Duodenal mucosa (tissue), 2 donors: Measurements from ENCODE around the gene HIRIP3.
"Not testable (repeated sequence)": the region's sequence is repeated elsewhere in the genome, so short reads cannot be mapped to it uniquely, and the experiment has no call there.

Experiments
- H3K27ac ChIP-seq: one replicate; pipeline ENCODE4 v1.7.0; 2013; ENCODE audit warnings: low read depth, low read length
- H3K27me3 ChIP-seq, 2 donors: one replicate each; pipeline ENCODE4 v1.7.0; 2013; ENCODE audit warnings: low read length in 2 of 2, control low read depth in 1 of 2; ENCODE audit not compliant: insufficient read depth in 2 of 2, control insufficient read depth in 1 of 2
- H3K36me3 ChIP-seq, 2 donors: one replicate each; pipeline ENCODE4 v1.7.0; 2013; ENCODE audit warnings: low read length in 2 of 2, control low read depth in 1 of 2; ENCODE audit not compliant: insufficient read depth in 2 of 2, control insufficient read depth in 1 of 2
- H3K4me1 ChIP-seq, 2 donors: one replicate each; pipeline ENCODE4 v1.7.0; 2013; ENCODE audit warnings: low read length in 2 of 2, control low read depth in 1 of 2; ENCODE audit not compliant: insufficient read depth in 2 of 2, control insufficient read depth in 1 of 2
- H3K4me3 ChIP-seq, 2 donors: one replicate each; pipeline ENCODE4 v1.7.0; 2013; ENCODE audit warnings: low read length in 2 of 2, low read depth in 1 of 2
- H3K9ac ChIP-seq, 2 donors: one replicate each; pipeline ENCODE4 v1.7.0; 2013; ENCODE audit warnings: low read length in 2 of 2, low read depth in 1 of 2
- H3K9me3 ChIP-seq, 2 donors: one replicate each; pipeline ENCODE4 v1.7.0; 2013; ENCODE audit warnings: low read length in 2 of 2, control low read depth in 1 of 2; ENCODE audit not compliant: control insufficient read depth in 1 of 2

The HIRIP3 gene

DNA sequence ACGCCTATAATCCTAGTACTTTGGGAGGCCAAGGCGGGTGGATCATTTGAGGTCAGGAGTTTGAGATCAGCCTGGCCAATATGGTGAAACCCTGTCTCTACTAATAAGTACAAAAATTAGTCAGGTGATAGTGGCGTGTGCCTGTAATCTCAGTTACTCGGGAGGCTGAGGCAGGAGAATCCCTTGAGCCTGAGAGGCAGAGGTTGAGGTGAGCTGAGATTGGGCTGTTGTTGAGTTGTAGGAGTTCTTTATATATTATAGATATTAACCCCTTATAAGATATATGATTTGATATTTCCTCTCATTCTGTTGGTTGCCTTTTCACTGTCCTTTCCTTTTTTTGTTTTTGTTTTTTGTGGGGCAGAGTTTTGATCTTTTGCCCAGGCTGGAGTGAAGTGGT is 35.6 kb downstream of the HIRIP3 start:
- H3K4me1 ChIP-seq = peaks cover 12 to 20% of the 10 kb centered on the region in 2 donors
- H3K36me3 ChIP-seq, H3K9ac ChIP-seq, H3K27ac ChIP-seq, H3K4me3 ChIP-seq, H3K27me3 ChIP-seq, H3K9me3 ChIP-seq: not testable (repeated sequence)

- Histone ChIP-seq H3K27ac (no peak overlapping the region), H3K9ac (no peak overlapping the region), H3K4me3 (no peak overlapping the region), H3K36me3 (no peaks in the 10 kb centered on the region), H3K27me3 (no peaks in the 10 kb centered on the region), H3K9me3 (no peaks in the 10 kb centered on the region), H3K4me1 (peaks cover 12 to 17% of the 10 kb centered on the region in 2 donors)
These were observed 36.1 kb downstream of the HIRIP3 start for GRCh38 chr16:29959293-29959692.

GRCh38 chr16:29958756-29959155 is 36.7 kb downstream of the HIRIP3 start:
- no peaks in the 10 kb centered on the region for H3K27me3 ChIP-seq
- no peaks in the 10 kb centered on the region for H3K9me3 ChIP-seq
- H3K4me1 ChIP-seq = peaks cover 12 to 17% of the 10 kb centered on the region in 2 donors
- no peak overlapping the region for H3K4me3 ChIP-seq
- no peak overlapping the region for H3K9ac ChIP-seq
- H3K36me3 ChIP-seq = no peaks in the 10 kb centered on the region
- no peak overlapping the region for H3K27ac ChIP-seq

DNA sequence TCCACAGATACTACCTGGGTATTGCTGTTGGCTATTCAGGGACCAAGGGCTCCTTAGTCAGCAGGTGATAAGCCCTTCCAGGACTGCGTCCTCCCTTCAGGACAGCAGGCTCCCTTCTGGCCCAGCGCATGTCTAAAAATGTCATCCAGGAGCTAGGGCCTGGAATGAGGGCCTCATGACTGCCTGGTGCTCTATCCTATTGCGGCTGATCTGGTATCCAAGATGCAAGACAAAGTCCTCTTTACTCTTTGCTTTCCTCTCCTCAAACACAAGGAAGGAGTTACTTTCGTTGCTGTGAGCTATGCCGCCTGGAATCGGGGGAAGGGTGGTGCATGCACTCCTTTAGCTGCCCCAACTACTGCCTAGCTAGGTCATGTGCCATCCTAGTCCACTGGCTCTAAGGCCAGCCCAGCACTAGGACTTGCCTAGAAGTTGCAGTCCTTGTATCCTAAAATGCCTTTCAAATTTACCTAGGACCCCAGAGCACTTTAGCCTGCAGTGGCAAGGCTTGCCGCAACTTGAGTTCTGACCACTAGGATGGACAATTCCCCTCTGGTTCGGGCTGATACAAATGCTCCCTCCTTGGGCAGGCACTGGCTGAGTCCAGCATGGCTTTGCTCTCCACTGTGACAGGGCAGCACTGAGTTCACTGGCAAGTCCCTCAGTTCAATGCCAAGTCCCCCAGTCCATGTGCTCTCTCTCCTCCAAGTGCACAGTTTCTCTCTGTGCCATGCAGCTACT is 43.6 kb downstream of the HIRIP3 start:
- no peak overlapping the region for H3K27ac ChIP-seq
- H3K9ac ChIP-seq = no peak overlapping the region
- H3K27me3 ChIP-seq = no peaks in the 10 kb centered on the region
- no peaks in the 10 kb centered on the region for H3K36me3 ChIP-seq
- no peak overlapping the region for H3K4me3 ChIP-seq
- no peaks in the 10 kb centered on the region for H3K9me3 ChIP-seq
- H3K4me1 ChIP-seq = no peaks in the 10 kb centered on the region

DNA sequence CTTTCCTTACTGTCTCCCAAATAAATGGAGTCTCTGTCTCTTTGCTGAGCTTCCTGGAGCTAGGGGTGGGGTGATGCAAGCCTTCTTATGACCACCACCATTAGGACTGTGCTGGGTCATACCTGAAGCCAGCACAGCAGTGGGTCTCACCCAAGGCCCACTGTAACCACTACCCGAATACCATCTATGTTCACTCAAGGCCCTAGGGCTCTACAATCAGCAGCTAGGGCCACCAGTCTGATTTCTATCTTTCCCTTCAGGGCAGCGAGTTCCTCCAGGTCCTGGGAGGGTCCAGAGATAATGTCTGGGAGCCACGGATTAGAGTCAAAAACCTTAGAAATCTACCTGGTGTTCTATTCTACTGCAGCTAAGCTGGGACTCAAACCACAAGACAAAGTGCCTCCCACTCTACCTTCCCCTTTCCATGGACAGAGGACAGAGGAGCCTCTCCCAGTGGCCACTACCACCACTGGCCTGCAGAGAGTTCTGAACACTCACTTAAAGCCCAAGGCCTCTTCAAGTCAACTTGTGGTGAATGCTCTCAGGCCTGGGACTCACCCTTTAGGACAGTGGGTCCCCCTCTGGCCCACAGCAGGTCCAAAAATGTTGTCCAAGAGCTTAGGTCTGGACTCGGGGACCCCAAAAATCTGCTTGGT is 44.5 kb downstream of the HIRIP3 start:
- Histone ChIP-seq H3K4me1 (no peaks in the 10 kb centered on the region), H3K9me3 (no peaks in the 10 kb centered on the region), H3K27me3 (no peaks in the 10 kb centered on the region), H3K36me3 (no peaks in the 10 kb centered on the region), H3K4me3 (no peak overlapping the region), H3K9ac (no peak overlapping the region), H3K27ac (no peak overlapping the region)

- Histone ChIP-seq H3K27me3 (no peaks in the 10 kb centered on the region), H3K9me3 (no peaks in the 10 kb centered on the region), H3K9ac (no peak overlapping the region), H3K4me1 (peaks cover 12 to 18% of the 10 kb centered on the region in 2 donors), H3K27ac (no peak overlapping the region), H3K4me3 (no peak overlapping the region), H3K36me3 (no peaks in the 10 kb centered on the region)
These were observed 47.5 kb downstream of the HIRIP3 start for GRCh38 chr16:29947897-29948296.

DNA sequence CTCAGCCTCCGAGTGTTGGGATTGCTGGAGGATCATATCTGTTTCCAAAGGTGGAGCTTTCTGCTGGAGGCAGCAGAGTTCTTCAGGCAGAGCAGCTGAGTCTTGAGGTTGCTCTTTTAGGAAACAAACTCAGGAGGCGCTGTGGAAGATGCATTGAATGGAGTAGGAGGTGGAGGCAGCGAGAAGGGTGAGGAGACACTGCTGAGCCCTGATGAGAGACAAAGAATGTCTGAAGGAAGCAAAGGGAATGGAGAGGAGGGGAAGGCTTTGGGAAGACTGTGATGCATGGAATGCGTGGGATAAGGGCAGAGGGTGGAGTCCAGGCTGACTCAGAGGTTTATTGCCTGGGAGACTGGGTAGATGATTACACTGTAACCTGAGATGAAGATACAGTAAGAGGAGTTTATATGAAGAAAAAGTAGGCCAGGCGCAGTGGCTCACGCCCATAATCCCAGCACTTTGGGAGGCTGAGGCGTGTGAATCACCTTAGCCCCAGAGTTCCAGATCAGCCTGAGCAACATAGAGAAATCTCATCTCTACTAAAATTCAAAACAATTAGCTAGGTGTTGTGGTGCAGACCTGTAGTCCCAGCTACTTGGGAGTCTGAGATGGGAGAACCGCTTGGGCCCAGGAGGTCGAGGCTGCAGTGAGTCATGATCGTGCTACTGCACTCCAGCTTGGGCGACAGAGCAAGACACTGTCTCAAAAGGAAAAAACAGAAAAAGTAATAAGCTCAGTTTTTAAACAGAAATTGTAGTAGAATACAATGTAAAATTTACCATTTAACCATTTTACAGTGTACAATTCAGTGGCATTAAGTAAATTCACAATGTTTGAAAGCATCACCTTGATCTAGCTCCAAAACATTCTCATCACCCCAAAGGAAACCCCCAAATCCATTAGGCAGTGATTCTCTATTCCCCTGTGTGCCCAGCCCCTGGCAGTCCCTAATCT is 51.3 kb downstream of the HIRIP3 start:
- peaks cover 3 to 5% of the 10 kb centered on the region in 2 donors for H3K9me3 ChIP-seq
- peak overlapping the region; percentile 76 for H3K27ac ChIP-seq
- H3K4me3 ChIP-seq = peak overlapping the region in 1 of 2 donors; percentile 9
- H3K9ac ChIP-seq = no peak overlapping the region
- no peaks in the 10 kb centered on the region for H3K27me3 ChIP-seq
- no peaks in the 10 kb centered on the region for H3K36me3 ChIP-seq
- peaks cover 12 to 18% of the 10 kb centered on the region in 2 donors for H3K4me1 ChIP-seq
